Hematopoietic multipotent progenitor cell treated with erythropoietin and hydrocortisone succinate and interleukin-3 and kit ligand, for 15 days (in vitro differentiated cells): Measurements from ENCODE around the gene HACL1.
"Not testable (repeated sequence)": the region's sequence is repeated elsewhere in the genome, so short reads cannot be mapped to it uniquely, and the experiment has no call there.

Source experiments
- DNase-seq: peaks from one replicate; pipeline ENCODE4 v3.0.0-alpha.2; 2015; ENCODE audit warnings: low spot score

The HACL1 gene

DNA sequence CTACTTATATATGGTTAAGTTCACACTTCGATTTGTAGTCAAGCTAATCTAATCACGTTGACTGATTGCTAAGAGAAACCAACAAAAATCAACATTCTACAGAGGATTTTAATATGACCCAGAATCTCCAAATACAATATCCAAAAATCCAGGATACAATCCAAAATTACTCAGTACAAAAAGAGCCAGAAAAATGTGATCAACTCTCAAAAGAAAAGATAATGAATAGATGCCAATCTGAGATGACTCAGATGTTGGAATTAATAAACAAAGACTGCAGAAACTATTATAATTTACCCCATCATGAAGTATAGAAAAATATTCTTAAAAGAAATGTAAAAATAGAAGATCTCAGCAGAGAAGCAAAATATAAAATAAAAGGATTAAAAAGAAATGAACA lies 22.3 kb downstream of the HACL1 start:
- no peak for DNase-seq

DNA sequence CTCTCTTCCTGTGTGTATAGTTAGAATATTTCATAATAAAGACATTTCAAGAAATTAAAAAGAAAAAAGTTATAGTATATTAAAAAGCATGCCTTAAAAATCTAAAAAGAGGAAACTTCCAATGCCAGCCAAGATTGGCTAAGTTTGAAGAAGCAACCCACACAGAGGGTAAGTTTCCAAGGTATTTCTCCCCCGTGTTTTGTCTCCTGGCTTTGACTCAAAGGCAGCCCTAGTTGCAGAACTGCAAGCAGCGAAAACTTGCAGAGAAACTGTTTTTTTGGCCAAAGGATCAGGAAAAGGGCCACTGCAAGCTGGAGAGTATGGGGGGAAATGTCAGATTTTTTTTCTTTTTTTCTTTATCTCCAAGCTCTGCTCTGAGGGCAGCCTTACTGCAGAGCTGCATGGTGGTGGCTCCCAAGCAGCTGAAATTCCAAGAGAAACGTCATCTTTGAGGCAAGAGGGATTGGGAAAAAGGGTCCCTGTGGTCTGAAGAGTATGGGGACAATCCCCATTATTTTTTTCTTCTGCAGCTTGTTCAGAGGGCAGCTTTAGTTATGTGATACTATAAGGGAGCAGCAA lies 23.0 kb downstream of the HACL1 start:
- DNase-seq, result no peak

DNA sequence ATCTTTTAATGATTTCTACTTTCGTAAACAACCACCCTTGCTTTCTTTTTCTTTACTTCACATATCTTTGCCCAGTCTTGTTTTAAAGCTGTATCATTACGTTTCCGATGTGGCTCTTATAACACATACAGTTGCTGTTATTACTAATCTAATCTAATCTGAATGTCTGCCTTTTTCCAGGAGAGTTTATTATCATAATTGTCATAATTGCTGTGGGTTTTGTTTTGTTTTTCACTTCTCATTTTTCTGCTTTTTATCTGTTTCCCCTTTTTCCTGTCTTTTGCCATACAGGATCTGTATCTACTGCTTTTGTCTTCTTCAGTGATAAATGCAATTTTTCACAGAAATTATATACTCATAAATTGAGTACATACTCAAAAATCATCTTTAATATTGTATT lies 24.9 kb downstream of the HACL1 start:
- DNase-seq, result no peak

DNA sequence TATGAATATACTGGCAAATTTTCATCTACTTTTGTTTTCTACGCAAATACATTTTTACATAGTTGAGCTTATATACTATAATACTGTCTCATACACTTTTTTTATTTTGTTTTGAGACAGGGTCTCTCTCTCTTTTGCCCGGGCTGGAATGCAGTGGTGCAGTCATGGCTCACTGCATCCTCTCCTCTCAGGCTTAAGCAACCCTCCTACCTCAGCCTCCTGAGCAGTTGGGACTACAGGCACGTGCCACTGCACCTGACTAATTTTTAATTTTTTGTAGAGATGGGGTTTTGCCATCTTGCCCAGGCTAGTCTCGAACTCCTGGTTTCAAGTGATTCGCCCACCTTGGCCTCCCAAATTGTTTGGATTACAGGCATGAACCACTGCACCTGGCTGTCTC lies 25.9 kb downstream of the HACL1 start:
- DNase-seq, result no peak

DNA sequence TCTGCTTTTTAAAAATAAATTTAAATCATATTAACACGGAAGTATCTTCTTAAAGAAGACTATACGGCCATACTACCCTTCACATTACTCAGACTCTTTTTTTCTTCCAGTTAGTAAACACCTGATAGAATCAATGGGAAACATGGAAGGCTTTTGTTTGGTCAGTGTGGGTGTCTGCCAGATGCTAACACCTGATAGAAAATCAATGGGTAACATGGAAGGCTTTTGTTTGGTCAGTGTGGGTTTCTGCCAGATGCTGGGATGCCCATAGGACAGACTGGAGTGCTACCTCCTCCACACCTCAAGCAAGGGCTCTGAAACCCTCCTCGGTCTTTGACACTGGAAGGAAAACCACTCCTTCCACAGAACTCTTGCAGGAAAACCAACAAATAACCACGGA lies 29.2 kb downstream of the HACL1 start:
- DNase-seq, result no peak

DNA sequence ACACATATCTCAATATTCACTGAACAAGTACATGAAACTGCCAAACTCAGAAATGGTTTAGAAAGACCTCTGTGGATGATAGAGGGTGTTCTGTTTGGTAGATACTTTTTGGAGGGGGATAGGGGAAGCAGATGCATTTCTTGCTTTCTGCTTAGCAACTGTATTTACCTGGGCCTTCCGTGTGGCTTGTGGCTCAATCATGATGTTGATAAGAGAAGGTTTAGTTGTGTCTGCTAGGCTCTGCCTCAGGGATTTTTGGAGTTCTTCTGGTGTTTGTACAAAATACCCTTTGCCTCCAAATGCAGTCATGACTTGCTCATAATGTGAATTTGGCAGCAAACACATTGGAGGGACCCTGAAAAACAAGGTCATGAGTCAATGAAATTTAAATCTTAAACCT lies 38.2 kb downstream of the HACL1 start:
- no peak for DNase-seq

DNA sequence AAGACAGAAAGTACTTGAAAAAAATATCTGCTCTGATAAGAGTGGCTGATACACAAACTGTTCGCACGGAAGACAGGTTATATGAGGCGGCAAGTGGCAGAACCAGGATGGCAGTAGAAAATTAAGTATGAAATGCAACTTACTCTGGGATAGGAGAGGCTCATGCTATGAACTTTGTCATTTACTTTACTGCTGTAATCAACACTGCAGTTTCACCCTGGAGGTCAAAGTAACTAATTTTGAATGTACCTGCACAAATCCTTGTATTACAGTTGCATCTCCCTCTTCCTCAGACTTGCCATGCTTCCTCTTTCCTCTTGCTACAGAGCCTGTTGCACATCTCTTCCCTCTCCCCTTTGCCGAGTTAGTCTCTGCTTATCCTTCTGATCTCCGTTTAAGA lies 38.8 kb downstream of the HACL1 start:
- no peak for DNase-seq

DNA sequence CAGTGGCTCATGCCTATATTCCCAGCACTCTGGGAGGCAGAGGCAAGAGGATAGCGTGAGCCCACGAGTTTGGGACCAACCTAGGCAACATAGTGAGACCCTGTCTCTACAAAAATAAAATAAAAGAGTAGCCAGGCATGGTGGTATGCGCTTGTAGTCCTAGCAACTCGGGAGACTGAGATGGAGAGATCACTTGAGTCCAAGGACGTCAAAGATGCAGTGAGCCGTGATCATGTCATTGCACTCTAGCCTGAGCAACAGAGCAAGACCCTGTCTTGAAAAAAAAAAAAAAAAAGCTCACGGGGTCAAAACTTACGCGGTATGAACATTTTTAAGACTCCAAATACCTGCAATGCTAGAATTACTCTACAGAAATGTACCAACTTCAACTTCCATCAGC lies 42.8 kb downstream of the HACL1 start:
- DNase-seq, result no peak

DNA sequence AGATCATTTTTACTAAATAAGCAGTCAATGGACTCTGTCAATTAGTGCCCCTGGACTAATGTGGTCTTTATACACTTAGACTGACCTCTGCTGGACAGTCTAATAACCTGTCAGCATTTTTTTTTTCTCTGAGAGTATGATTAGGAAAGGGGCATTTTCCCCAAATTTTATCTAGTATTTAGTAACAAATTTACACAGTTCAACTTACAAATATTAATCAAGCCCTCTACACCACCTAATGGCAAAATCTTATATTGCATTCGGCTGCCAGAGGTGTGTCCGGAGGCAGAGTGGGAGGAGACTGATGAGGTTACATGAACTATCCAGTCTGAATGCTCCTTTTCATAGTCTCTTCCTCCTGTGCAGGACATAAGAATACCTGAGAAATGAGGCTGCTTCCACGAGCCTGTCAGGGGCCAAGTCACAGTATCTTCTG lies 43.8 kb downstream of the HACL1 start:
- peak; percentile 80 for DNase-seq

DNA sequence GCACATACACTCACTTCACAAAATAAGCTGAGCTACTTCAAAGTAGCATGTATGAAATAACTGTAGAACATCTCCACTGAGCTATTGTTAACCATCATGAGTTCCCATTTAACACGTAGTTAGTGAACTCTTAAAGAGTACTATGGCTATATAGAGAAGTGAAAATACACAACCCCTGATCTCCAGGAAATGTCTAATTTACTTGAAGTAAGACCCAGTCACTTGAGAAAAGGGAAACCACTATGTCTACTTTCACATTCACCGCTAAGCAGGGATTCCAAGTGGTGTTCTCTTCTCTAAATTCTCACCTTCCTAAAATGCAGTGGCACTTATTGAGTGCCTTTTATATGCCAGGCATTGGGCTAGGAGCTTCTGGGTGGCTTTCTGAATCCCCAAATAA lies 44.9 kb downstream of the HACL1 start:
- DNase-seq, result no peak

DNA sequence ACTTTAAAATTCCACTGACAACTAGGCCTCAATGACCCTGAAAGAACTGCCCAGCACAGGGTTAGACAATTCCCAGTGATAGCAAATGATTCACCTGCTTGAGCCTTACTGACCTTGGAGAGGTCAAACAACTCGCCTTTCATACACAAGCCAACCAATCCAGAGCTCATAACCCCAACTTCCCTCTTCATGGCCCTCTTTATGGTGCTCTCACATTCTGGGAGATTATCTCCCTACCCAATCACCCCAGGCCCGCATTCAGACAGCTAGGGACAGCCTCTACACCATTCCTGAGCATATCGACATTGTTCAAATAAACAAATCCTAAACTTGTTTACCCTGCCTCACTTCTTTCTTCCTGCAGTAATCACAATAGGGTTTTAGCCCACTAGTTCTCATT lies 47.6 kb downstream of the HACL1 start:
- DNase-seq, result no peak

DNA sequence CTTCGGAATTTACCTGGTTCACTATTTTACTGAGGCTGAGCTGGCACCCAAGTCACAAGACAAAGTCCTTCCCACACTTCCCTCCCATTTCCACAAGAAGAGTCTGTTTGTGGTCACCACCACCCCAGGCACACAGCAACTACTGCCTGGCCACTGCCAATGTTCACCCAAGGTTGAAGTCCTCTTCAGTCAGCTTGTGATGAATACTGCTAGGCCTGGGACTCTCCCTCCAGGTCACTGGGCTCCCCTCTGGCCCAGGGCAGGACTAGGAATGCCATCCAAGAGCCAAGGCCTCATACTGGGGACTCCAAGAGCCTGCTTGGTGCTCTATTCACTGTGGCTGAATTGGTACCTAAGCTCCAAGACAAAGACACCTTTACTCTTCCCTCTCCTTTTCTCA lies 49.5 kb downstream of the HACL1 start:
- DNase-seq, result no peak

DNA sequence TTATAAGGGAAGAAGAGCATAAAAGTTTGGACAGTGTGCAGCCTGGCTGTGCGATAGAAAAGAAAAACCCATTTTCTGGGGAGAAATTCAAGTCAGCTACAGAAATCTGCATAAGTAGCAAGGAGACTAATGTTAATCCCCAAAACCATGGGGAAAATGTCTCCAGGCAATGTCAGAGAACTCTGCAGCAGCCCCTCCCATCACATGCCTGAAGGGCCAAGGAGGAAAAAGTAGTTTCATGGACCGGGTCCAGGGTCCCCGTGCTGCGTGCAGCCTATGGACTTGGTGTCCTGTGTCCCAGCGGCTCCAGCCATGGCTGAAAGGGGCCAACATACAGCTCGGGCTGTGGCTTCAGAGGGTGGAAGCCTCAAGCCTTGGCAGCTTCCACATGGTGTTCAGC lies 51.5 kb downstream of the HACL1 start:
- DNase-seq, result no peak

DNA sequence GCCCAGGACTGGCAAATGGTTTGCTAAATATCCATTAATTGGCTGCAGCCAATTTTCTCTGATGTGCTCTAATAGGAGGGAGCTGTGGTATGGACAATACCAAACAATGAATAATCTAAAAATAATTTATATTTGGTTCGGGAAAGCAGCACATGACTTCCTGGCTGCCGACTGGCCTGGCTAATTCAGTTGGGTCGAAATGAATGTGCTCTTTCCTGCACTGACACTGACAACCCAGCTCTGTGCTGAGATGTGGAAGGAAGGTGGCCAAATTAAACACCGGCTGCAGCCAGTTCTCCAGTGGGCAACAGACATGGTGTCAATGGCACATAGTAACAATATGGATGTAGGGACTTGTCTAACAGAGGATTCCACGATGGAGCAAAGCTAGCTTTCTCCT lies 58.8 kb downstream of the HACL1 start:
- no peak for DNase-seq

DNA sequence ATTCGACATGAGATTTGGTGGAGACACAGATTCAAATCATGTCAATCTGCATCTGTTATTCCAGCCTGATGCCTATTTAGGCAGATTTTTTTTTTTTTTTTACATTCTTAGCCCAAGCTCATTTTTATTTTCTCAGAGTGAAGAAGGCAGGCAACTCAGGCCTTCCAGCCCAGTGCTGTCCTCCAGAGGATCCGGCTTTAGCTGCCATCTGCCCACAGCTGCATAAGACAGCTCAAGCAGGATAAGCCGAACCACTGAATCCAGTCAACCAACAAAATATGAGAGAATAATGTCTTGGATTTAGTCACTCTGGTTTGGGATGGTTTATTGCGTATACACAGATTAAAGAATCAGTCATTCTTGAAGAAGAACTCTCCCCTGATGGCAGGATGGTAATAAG lies 60.0 kb downstream of the HACL1 start:
- DNase-seq, result no peak

DNA sequence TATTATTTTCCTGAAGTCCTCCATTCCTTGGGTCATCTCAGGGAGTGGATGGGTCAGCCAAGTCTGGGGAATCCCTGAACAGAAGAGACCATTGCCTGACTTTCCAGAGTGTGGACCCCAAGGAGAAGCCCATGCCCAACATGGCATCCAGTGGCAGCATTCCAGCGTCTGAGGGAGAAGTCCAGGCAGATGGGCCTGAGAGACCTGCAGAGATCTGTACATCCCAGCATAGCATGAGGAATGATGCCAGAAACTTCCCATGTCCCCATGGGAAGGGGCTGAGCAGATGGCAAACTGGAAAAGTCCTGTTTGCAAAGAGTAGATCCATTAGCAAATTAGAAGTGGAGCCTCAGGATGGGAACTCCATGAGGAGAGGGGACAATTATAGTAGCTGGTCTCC lies 62.3 kb downstream of the HACL1 start:
- no peak for DNase-seq

DNA sequence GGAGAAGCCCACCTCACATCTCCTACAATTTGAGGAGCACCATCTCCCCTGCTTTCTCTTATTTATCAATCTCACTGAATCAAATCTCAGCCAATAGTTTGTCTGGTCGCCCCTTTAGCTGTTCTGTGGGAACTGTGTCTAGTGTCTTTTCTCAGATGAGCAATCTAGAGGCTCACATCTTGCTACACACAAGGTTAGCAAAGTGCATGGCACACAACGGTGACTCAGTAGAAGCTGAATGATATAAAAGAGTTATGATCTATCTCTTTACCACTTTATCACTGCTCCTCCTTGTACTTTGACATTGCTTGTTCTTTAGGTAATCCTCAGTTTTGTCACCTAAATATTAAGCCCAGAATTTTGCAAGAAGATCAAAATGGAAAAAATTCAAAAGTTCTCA lies 63.0 kb downstream of the HACL1 start:
- DNase-seq, result no peak

DNA sequence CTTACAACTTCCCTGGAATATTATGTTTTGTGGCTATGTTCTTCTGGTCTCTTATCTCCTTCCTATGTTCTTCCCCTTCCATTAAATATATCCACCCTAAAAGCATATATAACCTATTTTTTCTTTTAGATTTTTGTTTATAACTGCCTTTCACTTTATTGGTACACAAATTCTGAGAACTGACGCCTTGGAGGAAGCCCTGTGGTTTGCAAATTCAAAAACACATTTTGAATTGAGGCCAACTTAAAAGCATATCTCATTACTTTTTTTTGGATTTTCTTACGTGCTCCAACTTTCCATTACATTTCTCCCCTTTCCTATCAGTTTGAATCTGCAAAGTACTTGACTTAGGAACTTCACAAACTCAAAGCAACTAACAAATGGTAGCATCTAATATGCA lies 64.5 kb downstream of the HACL1 start:
- DNase-seq, result no peak

DNA sequence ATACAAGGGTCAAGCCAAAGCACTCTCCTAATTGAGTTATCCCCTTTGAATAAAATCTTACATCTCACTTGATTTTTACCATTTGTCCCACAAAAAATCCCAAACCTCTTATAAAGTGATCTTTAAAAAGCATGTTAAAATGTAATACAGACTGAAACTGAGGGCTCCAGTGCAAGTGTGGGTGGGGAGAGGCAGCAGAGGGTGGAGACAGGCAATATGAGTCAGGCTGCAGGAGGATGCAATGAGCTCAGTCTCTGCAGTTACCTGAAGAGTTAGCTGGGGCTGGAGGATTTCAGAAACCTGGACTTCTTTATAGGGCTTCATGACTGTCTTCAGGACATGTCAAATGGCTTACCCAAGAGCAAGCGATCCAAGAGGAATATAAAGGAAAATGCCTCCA lies 65.6 kb downstream of the HACL1 start:
- DNase-seq, result no peak

DNA sequence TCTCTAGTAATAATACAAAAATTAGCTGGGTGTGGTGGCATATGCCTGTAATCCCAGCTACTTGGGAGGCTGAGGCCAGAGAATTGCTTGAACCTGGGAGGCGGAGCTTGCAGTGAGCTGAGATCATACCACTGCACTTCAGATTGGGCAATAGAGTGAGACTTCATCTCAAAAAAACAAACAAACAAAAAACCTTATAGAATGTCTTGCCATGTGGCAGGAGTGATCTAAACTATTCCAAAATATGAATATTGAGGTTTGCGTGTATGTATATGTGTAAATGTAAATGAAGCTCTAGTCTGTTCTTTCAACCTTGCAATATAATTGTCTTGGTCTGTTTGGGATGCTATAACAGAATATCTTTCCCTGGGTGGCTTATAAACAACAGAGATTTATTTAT lies 68.8 kb downstream of the HACL1 start:
- DNase-seq, result not testable (repeated sequence)

DNA sequence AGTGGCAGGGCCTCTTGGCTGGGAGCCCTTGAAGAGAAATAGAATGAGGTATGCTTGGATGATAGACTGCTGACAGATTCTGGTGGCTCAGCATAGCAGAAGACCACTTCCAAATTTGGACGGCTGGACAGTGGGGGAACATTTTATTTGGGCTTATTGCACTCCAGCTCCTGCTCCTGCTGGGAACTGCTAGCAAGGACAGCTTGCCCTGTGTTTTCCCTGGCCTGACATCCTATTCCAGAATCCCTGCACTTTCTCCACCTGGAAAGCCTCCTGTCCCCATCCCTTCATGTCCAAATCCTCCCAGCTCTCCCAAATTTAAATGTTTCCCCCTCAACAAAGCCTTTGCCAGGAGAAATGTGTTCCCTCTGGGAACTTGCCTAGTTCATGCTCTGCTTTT lies 70.0 kb downstream of the HACL1 start:
- DNase-seq, result no peak

DNA sequence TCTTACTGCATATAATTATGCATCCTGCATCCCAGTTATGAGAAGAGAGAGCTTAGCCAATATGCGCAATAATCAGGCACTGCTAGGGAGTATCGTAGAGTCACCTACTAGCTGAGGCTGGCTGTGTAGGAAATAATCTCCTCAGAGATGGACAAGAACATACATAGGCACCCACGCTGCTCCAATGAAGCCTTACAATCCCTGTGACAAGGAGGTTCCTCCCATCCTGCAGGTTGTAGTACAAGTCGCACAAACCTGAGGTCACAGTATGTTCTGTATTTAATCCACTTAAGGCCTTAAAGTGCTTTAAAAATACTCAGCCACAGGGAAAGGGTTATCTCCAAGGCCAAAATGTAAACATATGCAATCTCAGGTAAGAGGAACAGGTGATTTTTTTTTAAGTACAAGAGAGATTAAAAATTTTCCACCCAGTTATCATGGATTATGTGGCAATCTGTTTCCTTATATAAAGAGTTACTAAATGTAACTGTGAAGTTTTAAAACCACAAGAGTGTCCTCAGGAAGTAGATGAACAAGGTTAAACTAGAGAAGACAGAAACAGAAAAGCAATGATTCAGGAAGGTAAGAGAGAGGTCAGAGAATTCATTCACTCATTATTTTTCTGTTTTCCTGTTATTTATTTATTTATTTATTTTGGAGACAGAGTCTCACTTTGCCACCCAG lies 72.4 kb downstream of the HACL1 start:
- DNase-seq, result no peak

DNA sequence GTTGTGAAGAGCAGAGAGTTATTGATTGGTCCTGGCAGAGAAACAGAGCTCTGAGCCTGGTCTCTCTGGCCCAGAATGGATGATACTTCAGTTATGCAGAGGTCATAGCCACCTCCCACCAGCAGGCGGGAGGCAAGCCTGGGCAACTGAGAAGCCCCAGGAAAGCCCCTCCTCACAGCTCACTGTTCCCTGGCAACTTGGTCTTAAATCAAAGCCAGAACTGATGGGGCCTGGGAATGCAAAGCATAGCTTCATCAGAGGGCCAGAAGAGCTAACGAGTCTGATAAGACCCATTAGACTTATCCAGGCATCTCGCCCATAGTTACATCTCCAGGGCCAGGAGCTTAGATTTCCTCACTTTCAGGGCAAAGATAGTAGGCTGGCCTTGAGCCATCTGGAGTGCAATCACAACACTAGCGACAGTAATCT lies 74.3 kb downstream of the HACL1 start:
- no peak for DNase-seq

DNA sequence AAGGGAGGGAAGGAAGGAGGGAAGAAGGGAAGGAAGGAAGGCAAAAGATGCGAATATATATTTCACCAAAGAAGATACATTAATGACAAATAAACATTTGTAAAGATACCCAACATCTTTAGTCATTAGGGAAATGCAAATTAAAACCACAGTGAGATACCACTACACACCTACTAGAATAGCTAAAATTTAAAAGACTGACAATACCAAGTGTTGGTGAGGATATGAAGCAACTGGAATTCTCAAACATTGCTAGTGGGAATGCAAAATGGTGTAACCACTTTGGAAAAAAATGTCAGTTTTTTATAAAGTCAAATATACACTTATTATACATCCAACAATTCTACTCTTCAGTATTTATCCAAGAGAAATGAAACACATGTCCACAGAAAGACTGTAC lies 75.6 kb downstream of the HACL1 start:
- no peak for DNase-seq
